Ectodermal cell (in vitro differentiated cells): ENCODE results near the gene HMHB1.
"Not testable (repeated sequence)": the region's sequence is repeated elsewhere in the genome, so short reads cannot be mapped to it uniquely, and the experiment has no call there.

Source experiments
- H3K27ac ChIP-seq: 2 replicates; pipeline ENCODE4 v1.7.0; 2013; ENCODE audit warnings: mild to moderate bottlenecking, low read depth, low read length; ENCODE audit not compliant: insufficient read depth, poor library complexity, severe bottlenecking
- H3K27me3 ChIP-seq: 2 replicates; pipeline ENCODE4 v1.7.0; 2013; ENCODE audit warnings: mild to moderate bottlenecking, low read length; ENCODE audit not compliant: insufficient read depth, control insufficient read depth, poor library complexity, severe bottlenecking
- H3K36me3 ChIP-seq: one replicate; pipeline ENCODE4 v1.7.0; 2013; ENCODE audit warnings: low read length; ENCODE audit not compliant: control insufficient read depth, insufficient read depth
- H3K4me1 ChIP-seq: one replicate; pipeline ENCODE4 v1.7.0; 2013; ENCODE audit warnings: low read length; ENCODE audit not compliant: control insufficient read depth, insufficient read depth
- H3K4me3 ChIP-seq: 2 replicates; pipeline ENCODE4 v1.7.0; 2013; ENCODE audit warnings: low read depth, low read length, control low read depth; ENCODE audit not compliant: insufficient read depth
- H3K9me3 ChIP-seq: 2 replicates; pipeline ENCODE4 v1.7.0; 2013; ENCODE audit warnings: mild to moderate bottlenecking, low read length, moderate library complexity; ENCODE audit not compliant: control insufficient read depth
- WGBS, 2 experiments: methylation state at CpG; one replicate each; pipeline ENCODE4 v1.1.7; 2013; ENCODE audit warnings: missing lambda C conversion rate in 2 of 2; 5-methylcytosine and 5-hydroxymethylcytosine counted together

The HMHB1 gene

DNA sequence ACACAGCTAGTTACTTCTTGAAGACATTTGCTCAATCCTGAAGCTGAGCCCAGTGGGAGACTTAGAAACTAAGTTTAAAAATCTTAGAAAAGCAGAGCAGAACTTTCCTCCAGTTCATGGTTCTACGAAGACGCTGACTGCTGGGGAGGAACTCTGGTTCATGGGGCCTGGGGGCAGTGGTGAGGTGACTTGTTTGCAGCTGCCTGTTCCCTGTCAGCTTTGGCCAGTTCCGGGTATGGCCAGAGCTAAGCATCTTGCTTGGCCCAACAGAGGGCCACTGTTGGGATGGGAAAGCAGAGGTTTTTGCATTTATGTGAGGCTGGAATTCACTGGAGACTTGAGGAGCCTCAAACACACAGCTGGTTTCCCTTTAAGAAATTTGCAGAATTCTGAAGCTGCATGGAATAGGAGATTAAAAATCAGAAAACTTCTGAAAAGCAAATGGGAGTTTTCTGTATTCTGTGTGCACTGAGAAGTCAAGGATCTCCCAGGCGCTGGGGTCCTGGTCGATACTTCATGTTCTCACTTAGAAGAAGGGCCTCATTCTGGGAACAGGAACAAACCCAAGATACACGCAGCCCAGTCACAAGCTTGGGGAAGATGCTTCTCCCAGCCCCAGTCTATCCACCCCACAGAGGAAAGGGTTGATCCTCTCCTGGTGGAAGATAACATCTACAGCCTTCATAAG lies 10.6 kb upstream of the HMHB1 start:
- Histone ChIP-seq H3K4me3 (no peak overlapping the region), H3K4me1 (no peaks in the 10 kb centered on the region), H3K27ac (no peak overlapping the region), H3K9me3 (no peaks in the 10 kb centered on the region), H3K36me3 (no peaks in the 10 kb centered on the region), H3K27me3 (no peaks in the 10 kb centered on the region)
- WGBS, 2 experiments = 95 to 97% methylated on average over 6 of the region's 6 CpGs

DNA sequence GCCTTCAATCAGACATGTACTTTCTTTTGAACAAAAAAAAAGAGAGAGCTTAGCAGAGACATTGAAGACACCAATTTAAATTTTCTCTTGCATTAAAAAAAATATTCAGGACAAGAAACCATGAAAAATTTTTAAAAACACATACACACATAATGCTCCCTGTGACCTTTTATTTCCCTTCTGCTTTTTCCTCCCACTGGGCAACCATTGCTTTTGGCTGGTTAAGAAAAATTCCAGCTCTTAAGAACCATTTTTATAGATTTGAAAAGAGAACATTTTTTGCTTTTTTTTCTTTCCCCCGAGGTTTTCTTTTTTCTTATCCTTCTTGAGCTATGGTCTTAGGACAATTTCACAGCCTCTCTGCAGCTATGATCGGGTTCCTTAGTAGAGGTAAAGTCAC lies 6.1 kb upstream of the HMHB1 start:
- Histone ChIP-seq H3K27ac (no peak overlapping the region), H3K9me3 (no peaks in the 10 kb centered on the region), H3K27me3 (no peaks in the 10 kb centered on the region), H3K36me3 (no peaks in the 10 kb centered on the region), H3K4me1 (no peaks in the 10 kb centered on the region), H3K4me3 (no peak overlapping the region)
- 80 to 94% methylated on average over 1 to 2 of the region's 2 CpGs for WGBS, 2 experiments

DNA sequence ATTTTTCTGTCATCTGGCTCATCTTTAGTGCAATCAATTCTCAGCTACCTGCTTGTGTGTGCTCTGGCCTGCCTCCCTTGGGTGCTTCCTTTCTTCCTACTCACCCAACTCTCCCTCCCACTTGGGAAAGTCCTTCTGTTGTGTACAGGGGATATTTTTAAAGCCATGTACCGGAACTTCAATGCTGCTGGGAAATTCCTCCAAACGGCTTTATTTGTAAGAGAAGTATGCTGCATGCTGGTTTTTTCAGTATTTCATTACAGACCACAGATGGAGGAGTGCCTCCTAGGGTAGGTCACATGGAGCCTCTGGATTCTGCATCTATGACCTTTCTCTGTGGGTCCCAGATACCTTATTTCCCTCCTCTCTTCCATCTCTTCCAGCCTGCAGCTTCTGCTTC lies 5.4 kb upstream of the HMHB1 start:
- WGBS, 2 experiments = 72 to 81% methylated on average over 2 of the region's 2 CpGs
- no peaks in the 10 kb centered on the region for H3K36me3 ChIP-seq

DNA sequence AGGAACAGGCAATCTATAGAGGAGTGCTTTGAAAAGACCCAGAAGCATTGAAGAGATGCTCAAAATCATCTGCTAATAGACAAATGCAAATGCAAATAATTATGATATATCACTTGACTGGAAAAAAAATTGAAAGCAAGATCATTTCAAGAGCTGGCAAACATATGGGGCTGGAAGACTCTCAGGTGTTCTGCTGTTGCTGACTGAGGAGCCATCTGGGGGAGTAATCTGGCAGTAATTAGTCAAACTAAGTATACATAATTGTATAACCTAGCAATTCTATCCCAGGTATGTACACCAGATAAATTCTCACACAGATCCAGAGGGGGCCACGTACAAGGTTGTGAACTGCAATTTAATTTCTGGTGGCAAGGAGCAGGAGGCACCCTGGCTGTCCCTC lies 4.6 kb upstream of the HMHB1 start:
- Histone ChIP-seq H3K27ac (no peak overlapping the region), H3K9me3 (no peaks in the 10 kb centered on the region), H3K4me1 (no peaks in the 10 kb centered on the region), H3K36me3 (no peaks in the 10 kb centered on the region), H3K27me3 (no peaks in the 10 kb centered on the region), H3K4me3 (no peak overlapping the region)
- 87 to 90% methylated on average over 1 of the region's 1 CpG for WGBS, 2 experiments

More for the DNA sequence above, 5.4 kb upstream of the HMHB1 start:
- Histone ChIP-seq H3K4me1 (no peaks in the 10 kb centered on the region), H3K4me3 (no peak overlapping the region), H3K27me3 (no peaks in the 10 kb centered on the region), H3K9me3 (no peaks in the 10 kb centered on the region), H3K27ac (no peak overlapping the region)

DNA sequence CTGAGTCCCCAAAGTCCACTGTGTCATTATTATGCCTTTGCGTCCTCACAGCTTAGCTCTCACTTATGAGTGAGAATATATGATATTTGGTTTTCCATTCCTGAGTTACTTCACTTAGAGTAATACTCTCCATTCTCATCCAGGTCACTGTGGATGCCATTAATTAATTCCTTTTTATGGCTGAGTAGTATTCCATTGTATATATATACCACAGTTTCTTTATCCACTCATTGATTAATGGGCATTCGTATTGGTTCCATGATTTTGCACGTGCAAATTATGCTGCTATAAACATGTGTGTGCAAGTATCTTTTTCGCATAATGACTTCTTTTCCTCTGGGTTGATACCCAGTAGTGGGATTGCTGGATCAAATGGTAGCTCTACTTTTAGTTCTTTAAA lies 4.4 kb downstream of the HMHB1 start:
- H3K4me1 ChIP-seq, H3K27me3 ChIP-seq, H3K9me3 ChIP-seq, H3K27ac ChIP-seq, H3K4me3 ChIP-seq, H3K36me3 ChIP-seq: not testable (repeated sequence)
- WGBS, 2 experiments = 93 to 94% methylated on average over 3 of the region's 4 CpGs

DNA sequence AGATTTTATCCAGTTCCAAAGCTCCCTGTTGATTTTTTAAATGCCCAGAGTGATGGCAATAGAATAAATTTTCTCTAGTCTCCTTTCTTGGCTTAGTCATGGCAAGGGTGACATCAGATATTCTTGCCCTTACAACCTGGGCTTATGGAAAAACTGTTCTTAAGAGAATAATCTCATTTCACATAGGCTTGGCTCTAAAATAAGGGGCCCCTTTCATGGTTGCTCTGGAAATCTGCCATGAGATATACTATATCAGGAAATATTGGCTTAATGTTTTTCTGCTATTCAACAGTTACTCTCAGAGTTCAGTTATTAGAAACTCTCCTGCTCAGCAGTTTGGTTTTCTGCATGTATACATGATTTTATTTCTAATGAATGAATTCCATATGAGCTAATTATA lies 7.8 kb downstream of the HMHB1 start:
- H3K4me1 ChIP-seq = no peaks in the 10 kb centered on the region
- no peak overlapping the region for H3K27ac ChIP-seq
- H3K9me3 ChIP-seq = no peaks in the 10 kb centered on the region

DNA sequence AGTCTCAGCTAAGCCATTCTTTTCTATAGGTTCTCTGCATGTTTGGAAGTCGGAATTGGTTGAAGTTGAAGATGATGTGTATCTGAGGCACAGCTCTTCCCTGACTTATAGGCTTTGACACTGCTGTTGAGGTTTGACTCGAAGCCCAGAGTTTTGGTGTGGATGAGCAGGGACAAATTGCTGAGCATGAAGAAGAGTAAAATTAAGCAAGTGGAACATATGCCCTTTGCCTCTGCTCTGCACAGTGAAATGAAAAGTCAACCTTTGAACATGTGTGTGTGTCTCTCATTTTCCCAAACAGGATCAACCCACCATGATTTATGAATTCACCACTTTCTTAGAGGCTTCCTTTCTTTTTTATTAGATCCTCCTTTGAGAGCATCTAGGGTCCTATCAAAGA lies 8.5 kb downstream of the HMHB1 start:
- Histone ChIP-seq H3K4me1 (no peaks in the 10 kb centered on the region), H3K27me3 (no peaks in the 10 kb centered on the region), H3K4me3 (no peak overlapping the region), H3K27ac (no peak overlapping the region), H3K36me3 (no peaks in the 10 kb centered on the region), H3K9me3 (no peaks in the 10 kb centered on the region)
- 92 to 94% methylated on average over 2 of the region's 2 CpGs for WGBS, 2 experiments

More for the DNA sequence above, 7.8 kb downstream of the HMHB1 start:
- H3K27me3 ChIP-seq = no peaks in the 10 kb centered on the region
- H3K36me3 ChIP-seq = no peaks in the 10 kb centered on the region
- H3K4me3 ChIP-seq = no peak overlapping the region

DNA sequence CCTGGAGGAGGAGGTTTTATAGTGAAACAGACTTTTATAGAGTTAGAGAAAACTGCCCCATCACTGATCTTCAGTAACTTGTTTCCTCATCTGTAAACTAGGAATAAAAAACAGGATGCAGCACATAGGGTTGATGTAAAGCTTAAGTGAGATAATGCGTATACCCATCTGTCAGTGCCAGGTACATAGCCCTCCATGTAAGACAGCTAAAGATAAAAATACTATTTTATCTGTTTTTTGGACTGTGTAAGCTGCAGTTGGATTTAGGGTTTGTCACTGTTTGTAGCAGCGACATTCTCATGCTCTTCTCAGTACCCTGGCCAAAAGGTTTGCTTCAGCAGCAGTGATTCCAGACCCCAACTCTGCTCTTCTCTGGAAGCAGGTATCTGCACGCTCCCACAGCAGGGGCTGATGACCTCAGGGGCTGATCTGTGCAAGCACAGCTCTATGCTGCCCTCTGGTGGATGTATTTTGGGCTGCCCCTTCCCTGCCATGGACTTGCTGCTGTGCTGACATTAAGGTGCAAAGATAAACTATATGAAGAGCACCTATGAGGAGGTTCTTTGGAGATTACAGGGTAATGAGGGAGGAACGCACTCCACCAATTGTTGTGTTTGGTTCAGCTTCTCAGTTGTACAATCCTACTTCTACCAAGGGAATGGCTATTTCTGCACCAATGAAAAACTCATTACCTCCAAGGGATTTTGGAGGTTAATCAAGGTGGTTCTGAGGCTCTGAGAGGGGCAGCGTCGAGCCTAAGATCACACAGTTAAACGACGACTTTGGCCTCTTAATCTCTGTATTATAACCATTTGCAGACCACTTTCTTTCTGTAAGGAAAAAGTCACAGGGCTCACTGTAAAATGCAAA lies 13.1 kb downstream of the HMHB1 start:
- no peaks in the 10 kb centered on the region for H3K9me3 ChIP-seq
- no peaks in the 10 kb centered on the region for H3K27me3 ChIP-seq
- H3K4me3 ChIP-seq = no peak overlapping the region
- no peaks in the 10 kb centered on the region for H3K4me1 ChIP-seq
- 54 to 55% methylated on average over 7 to 8 of the region's 8 CpGs for WGBS, 2 experiments
- no peaks in the 10 kb centered on the region for H3K36me3 ChIP-seq
- H3K27ac ChIP-seq = no peak overlapping the region

DNA sequence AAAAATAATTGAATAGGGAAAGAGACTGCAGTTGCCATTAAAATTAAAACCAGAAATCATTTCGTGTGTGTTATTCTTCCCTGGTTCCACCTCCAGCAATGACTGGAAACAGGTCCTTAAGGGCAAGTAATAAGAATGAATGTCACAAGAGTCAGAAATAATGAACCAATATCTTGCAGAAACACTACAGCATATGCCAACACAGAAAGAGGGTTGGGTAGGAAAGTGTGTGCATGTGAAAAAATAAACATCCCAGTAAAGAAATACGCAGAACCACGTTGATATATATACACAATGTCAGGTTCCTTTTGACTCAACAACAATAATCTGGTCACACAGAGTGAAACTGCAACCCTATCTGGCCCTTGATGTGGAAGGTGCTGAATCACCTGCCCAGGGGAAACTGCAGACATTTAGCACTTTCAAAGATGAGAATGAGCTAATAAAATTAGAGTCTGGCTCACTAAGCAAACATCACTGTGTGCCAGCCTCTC lies 15.0 kb downstream of the HMHB1 start:
- Histone ChIP-seq H3K27me3 (no peaks in the 10 kb centered on the region), H3K36me3 (no peaks in the 10 kb centered on the region), H3K9me3 (no peaks in the 10 kb centered on the region), H3K27ac (no peak overlapping the region), H3K4me1 (no peaks in the 10 kb centered on the region), H3K4me3 (no peak overlapping the region)
- 84 to 96% methylated on average over 3 of the region's 3 CpGs for WGBS, 2 experiments

DNA sequence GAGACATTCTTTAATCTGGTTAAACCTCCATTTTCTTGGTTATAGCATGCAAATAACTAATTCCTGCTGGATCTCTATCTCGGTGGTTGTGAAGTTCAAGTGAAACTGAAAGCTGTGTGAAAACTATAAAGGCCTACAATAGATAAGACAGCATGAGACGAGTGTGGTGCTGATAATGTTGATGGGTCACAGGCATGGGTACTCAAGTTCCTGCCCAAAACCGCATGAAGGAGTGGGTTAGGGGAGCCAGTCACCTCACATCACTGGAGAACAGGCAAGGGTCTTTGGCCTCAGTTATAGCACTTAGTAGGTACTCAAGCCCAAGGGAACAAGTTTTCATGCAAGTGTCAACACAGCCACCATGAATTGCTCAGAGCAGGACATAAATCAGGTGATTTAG lies 16.7 kb downstream of the HMHB1 start:
- Histone ChIP-seq H3K36me3 (no peaks in the 10 kb centered on the region), H3K4me1 (no peaks in the 10 kb centered on the region), H3K27me3 (no peaks in the 10 kb centered on the region), H3K27ac (no peak overlapping the region), H3K4me3 (no peak overlapping the region), H3K9me3 (no peaks in the 10 kb centered on the region)
- WGBS, 2 experiments = 85 to 94% methylated on average over 3 of the region's 3 CpGs
